ENCODE results near the gene ITSN2.

Gene ITSN2

DNA sequence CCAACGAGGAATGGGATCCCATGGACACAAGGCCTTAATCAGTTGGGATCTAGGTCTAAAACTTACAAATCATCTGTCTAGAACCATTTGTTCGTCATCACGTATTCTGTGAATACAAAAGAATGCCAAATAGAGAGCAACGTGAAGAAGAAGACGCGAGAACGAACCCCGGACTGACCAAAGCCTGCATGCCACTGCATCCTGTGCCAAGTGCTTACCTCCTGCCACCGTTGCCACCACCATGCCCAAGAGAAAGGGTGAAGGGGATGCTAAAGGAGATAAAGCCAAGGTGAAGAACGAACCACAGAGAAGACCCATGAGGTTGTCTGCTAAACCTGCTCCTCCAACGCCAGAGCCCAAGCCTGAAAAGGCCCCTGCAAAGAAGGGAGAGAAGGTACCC is 30.2 kb downstream of the ITSN2 start:
- intact Hi-C loops (cut with DNase I; ENCODE audit: low total_unique reads) = no loop called here
- Histone ChIP-seq H3K36me3 (no peaks in the 10 kb centered on the region), H3K27me3 (no peaks in the 10 kb centered on the region), H3K9me3 (no peaks in the 10 kb centered on the region), H3K27ac (no peak overlapping the region), H3K4me1 (peaks cover 0 to 61% (median 18%) of the 10 kb centered on the region in 4 donors), H3K4me3 (no peak overlapping the region)
- no peak for TF ChIP-seq CTCF (IDR thresholded peaks at IDR 0.05)
- DNase-seq = no peak

DNA sequence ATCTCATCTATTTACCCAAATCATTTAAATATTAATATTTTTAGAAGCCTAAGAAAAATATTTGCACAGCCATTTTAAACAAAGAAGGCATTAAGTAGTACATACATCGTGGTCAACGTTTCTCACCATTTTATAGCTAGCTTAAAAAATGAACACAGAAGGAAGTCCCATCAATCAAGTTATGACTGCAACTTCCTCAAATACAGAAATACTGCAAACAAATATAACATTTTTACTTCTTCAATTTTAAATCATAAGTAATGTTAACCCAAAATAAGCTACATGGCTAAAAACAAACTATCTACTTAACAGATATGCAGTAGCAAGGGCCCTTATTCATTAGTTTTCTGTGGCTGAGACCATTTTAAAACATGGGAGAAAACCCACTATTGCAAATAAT is 30.6 kb downstream of the ITSN2 start:
- intact Hi-C loops (cut with DNase I; ENCODE audit: low total_unique reads) = no loop called here
- H3K27me3 ChIP-seq = no peaks in the 10 kb centered on the region
- peaks cover 0 to 59% (median 18%) of the 10 kb centered on the region in 4 donors for H3K4me1 ChIP-seq
- no peak overlapping the region for H3K4me3 ChIP-seq
- no peak for TF ChIP-seq CTCF (IDR thresholded peaks at IDR 0.05)
- DNase-seq = no peak
- no peaks in the 10 kb centered on the region for H3K9me3 ChIP-seq
- H3K36me3 ChIP-seq = no peaks in the 10 kb centered on the region
- H3K27ac ChIP-seq = no peak overlapping the region

DNA sequence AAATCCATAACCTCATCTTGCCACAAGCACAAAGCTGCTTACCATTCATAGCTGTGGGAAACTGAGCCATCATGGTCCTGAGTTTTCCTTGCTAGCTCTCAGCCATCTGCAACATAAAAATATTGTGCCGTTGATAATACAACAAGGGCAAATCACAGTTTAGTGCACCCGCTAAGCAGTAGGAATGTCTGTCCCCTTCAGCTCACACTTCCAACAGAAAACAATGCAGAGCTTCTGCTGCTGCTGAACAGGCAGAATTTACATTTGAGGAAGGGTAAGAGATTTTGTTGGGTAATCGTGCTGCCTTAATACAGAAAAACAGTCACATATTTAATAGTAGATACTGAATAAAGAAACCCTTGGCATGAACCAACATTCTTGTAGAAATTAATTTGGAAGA is 32.3 kb downstream of the ITSN2 start:
- H3K9me3 ChIP-seq = no peaks in the 10 kb centered on the region
- H3K27ac ChIP-seq = no peak overlapping the region
- peaks cover 0 to 44% (median 11%) of the 10 kb centered on the region in 4 donors for H3K4me1 ChIP-seq
- H3K36me3 ChIP-seq = peaks cover 0 to 7% (median 0%) of the 10 kb centered on the region in 3 donors
- no peaks in the 10 kb centered on the region for H3K27me3 ChIP-seq
- no peak for DNase-seq
- intact Hi-C loops (cut with DNase I; ENCODE audit: low total_unique reads) = no loop called here
- no peak overlapping the region for H3K4me3 ChIP-seq
- no peak for TF ChIP-seq CTCF (IDR thresholded peaks at IDR 0.05)

DNA sequence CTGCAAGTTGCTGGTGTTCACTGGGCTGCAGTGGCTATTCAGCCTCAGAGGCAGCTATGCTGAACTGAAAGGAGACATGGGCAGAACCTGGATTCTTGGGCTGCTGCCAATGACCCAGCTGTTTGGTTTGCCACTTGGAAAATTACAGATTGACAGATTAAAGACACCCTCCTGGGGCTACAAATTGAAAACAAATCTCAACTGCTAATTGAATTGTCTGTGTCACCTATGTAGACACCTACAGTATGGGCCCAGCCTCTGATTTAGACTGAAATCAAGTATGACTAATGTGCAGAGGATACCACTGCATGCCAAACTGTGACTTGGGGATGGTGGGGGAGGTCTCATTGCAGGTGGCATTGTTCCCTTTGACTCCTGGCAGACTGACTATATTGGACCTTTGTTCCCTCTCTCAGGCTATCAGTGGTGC is 42.8 kb downstream of the ITSN2 start:
- no peak overlapping the region for H3K4me3 ChIP-seq
- H3K9me3 ChIP-seq = no peaks in the 10 kb centered on the region
- H3K27me3 ChIP-seq = no peaks in the 10 kb centered on the region
- no peak overlapping the region for H3K27ac ChIP-seq
- intact Hi-C loops (cut with DNase I; ENCODE audit: low total_unique reads) = no loop called here
- DNase-seq = no peak
- H3K4me1 ChIP-seq = peaks cover 0 to 7% (median 2%) of the 10 kb centered on the region in 4 donors
- no peak for TF ChIP-seq CTCF (IDR thresholded peaks at IDR 0.05)
- no peaks in the 10 kb centered on the region for H3K36me3 ChIP-seq

DNA sequence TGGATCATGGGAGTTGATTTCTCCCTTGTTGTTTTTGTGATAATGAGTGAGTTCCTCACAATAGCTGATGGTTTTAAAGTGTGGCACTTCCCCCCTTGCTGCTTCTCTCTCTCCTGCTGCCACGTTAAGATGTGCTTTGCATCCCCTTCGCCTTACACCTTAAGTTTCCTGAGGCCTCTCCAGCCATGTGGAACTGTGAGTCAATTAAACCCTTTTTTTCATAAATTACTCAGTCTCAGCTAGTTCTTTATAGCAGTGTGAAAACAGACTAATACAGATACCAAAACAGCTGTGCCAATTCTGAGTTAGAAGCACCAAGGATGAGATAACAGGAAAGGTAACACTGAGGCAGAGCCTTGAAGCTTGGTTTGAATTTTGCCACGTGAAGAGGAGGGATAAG is 44.7 kb downstream of the ITSN2 start:
- DNase-seq = no peak
- intact Hi-C loops (cut with DNase I; ENCODE audit: low total_unique reads) = no loop called here
- H3K4me3 ChIP-seq = no peak overlapping the region

More for the DNA sequence above, 44.7 kb downstream of the ITSN2 start:
- H3K9me3 ChIP-seq = no peaks in the 10 kb centered on the region
- peaks cover 0 to 12% (median 6%) of the 10 kb centered on the region in 3 donors for H3K36me3 ChIP-seq
- H3K4me1 ChIP-seq = peaks cover 0 to 7% (median 2%) of the 10 kb centered on the region in 4 donors
- TF ChIP-seq CTCF (IDR thresholded peaks at IDR 0.05) = no peak
- H3K27ac ChIP-seq = no peak overlapping the region
- no peaks in the 10 kb centered on the region for H3K27me3 ChIP-seq
